RWPE1 (cell line): ENCODE data around the gene GRAMD2A.

ENCODE experiments used
- CTCF ChIA-PET: fragments of 350-600 bp; sonication (Branson Sonifier 250); formaldehyde crosslinking; extraction: SDS; loops from one replicate; lab custom pipeline; 2021; lab: Yijun Ruan, JAX
- POLR2A ChIA-PET: fragments of 400-600 bp; formaldehyde crosslinking; extraction: SDS; loops from one replicate; lab custom pipeline; 2020; ENCODE audit warnings: antibody characterized with exemption; ENCODE audit not compliant: low non-redundant PET; lab: Yijun Ruan, JAX
- DNase-seq: peaks from one replicate; pipeline ENCODE4 v3.0.0; 2012; ENCODE audit warnings: low spot score
- H3K27ac ChIP-seq: fragments of 450-650 bp; 2 replicates; pipeline ENCODE4 v1.5.1; 2017
- CTCF ChIP-seq: fragments of 450-650 bp; conservative IDR thresholded peaks from 2 replicates; pipeline ENCODE4 v1.5.1; 2017; ENCODE audit warnings: low read depth, mild to moderate bottlenecking

The GRAMD2A gene

GRCh38 chr15:72146221-72146620 is 51.4 kb downstream of the GRAMD2A start:
- ChIA-PET CTCF (interaction anchor here (0.7 kb wide), 1 partner anchor 210 kb away, joined by 3 read pairs; no protein-coding TSS in a partner anchor), POLR2A (no interaction called here)
- H3K27ac ChIP-seq, result no peak overlapping the region
- TF ChIP-seq CTCF, result no peak
- no peak for DNase-seq

GRCh38 chr15:72141171-72142084 is 56.2 kb downstream of the GRAMD2A start:
- DNase-seq, result no peak
- H3K27ac ChIP-seq, result no peak overlapping the region
- no peak for TF ChIP-seq CTCF
- CTCF ChIA-PET, result no interaction called here
- POLR2A ChIA-PET, result no interaction called here

- CTCF ChIA-PET, result interaction anchor here (0.5 kb wide), 1 partner anchor 562 kb away, joined by 4 read pairs; no protein-coding TSS in a partner anchor
- no peak for DNase-seq
- POLR2A ChIA-PET, result no interaction called here
- no peak for TF ChIP-seq CTCF
- H3K27ac ChIP-seq, result no peak overlapping the region
These were observed 57.5 kb downstream of the GRAMD2A start for GRCh38 chr15:72140088-72140487.

GRCh38 chr15:72139667-72140066 is 57.9 kb downstream of the GRAMD2A start:
- H3K27ac ChIP-seq, result no peak overlapping the region
- DNase-seq, result no peak
- ChIA-PET CTCF (interaction anchor here (0.5 kb wide), 1 partner anchor 561 kb away, joined by 4 read pairs; no protein-coding TSS in a partner anchor), POLR2A (no interaction called here)
- no peak for TF ChIP-seq CTCF

GRCh38 chr15:72136170-72137051 is 61.2 kb downstream of the GRAMD2A start:
- no peak for DNase-seq
- ChIA-PET CTCF (no interaction called here), POLR2A (no interaction called here)
- no peak overlapping the region for H3K27ac ChIP-seq
- no peak for TF ChIP-seq CTCF

- POLR2A ChIA-PET, result no interaction called here
- DNase-seq, result no peak
These were observed 61.9 kb downstream of the GRAMD2A start for GRCh38 chr15:72135719-72136118.

More at GRCh38 chr15:72135719-72136118, 61.9 kb downstream of the GRAMD2A start:
- no peak overlapping the region for H3K27ac ChIP-seq
- no peak for TF ChIP-seq CTCF
- CTCF ChIA-PET, result interaction anchor here (0.6 kb wide), 1 partner anchor 165 kb away, joined by 6 read pairs; no protein-coding TSS in a partner anchor
